ENCODE data around the gene TSNAXIP1.

The TSNAXIP1 gene
- total RNA-seq, result 0.05 to 0.31 (median 0.16) reads per million in 18 experiments

- peak; percentile 99 for DNase-seq
These were observed at the start of gene TSNAXIP1, which contains the start of gene RANBP10 for GRCh38 chr16:67806428-67807147. TSS of gene TSNAXIP1 (plus strand) at chr16:67806889. CDS start at chr16:67807150, 261 bp downstream. TSS of gene RANBP10 (minus strand) at chr16:67806560. CDS start at chr16:67806536, 24 bp downstream.

- no peak for DNase-seq
These were observed 48.7 kb upstream of the TSNAXIP1 start for GRCh38 chr16:67758006-67758405.

GRCh38 chr16:67758966-67759365 lies 47.7 kb upstream of the TSNAXIP1 start:
- no peak for DNase-seq

- peak in 1 of 2 donors; percentile 13 for DNase-seq
These were observed 46.3 kb upstream of the TSNAXIP1 start for GRCh38 chr16:67760206-67760955.

- no peak for DNase-seq
These were observed 45.8 kb upstream of the TSNAXIP1 start for GRCh38 chr16:67760956-67761230.

GRCh38 chr16:67761924-67762323 lies 44.8 kb upstream of the TSNAXIP1 start:
- no peak for DNase-seq

GRCh38 chr16:67762385-67762784 lies 44.3 kb upstream of the TSNAXIP1 start:
- DNase-seq, result no peak

- DNase-seq, result no peak
These were observed 43.6 kb upstream of the TSNAXIP1 start for GRCh38 chr16:67763066-67763465.

GRCh38 chr16:67764158-67764667 lies 42.5 kb upstream of the TSNAXIP1 start:
- DNase-seq, result no peak

GRCh38 chr16:67766291-67766690 lies 40.4 kb upstream of the TSNAXIP1 start:
- DNase-seq, result no peak

DNA sequence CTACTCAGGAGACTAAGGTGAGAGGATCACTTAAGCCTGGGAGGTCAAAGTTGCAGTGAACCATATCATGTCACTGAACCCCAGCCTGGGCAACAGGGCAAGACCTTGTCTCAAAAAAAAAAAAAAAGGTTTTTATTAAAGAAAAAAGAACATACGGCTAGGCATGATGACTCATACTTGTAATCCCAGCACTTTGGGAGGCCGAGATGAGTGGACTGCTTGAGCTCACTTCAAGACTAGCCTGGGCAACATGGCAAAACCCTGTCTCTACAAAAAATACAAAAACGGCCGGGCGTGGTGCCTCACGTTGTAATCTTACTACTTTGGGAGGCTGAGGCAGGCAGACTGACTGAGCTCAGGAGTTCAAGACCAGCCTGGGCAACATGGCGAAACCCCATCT lies 38.7 kb upstream of the TSNAXIP1 start:
- DNase-seq, result no peak

DNA sequence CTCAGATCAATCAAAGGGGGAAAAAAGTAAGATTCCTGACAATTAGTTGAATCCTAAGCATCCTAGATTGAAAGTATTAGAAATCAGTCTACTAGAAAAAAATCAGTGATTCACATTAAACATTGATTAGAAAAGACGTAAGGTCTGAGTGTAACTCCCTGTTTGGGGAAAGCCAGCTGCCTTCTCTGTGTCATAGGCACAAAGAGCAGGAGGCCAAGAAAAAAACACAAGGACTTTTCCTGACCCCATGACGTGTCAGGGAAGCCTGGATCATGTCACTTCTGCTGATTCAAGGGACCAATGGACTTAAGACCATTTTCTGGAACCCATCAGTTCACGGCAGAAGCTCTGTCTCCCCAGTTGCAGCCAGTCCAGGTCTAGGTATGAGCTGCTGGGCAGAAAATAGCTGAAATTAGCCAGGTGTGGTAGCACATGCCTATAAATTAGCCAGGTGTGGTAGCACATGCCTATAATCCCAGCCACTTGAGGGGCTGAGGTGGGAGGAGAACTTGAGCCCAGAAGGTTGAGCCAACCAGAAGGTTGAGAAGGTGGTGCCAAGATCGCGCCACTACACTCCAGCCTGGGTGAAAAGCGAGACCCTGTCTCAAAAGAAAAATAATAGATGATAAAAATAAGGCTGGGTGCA lies 36.2 kb upstream of the TSNAXIP1 start:
- DNase-seq, result no peak

GRCh38 chr16:67773099-67773498 lies 33.6 kb upstream of the TSNAXIP1 start:
- DNase-seq, result peak; percentile 17 to 28

- no peak for DNase-seq
These were observed 32.9 kb upstream of the TSNAXIP1 start for GRCh38 chr16:67773569-67774456.

GRCh38 chr16:67774457-67774853 lies 32.2 kb upstream of the TSNAXIP1 start:
- no peak for DNase-seq

GRCh38 chr16:67775273-67775672 lies 31.4 kb upstream of the TSNAXIP1 start:
- no peak for DNase-seq

DNA sequence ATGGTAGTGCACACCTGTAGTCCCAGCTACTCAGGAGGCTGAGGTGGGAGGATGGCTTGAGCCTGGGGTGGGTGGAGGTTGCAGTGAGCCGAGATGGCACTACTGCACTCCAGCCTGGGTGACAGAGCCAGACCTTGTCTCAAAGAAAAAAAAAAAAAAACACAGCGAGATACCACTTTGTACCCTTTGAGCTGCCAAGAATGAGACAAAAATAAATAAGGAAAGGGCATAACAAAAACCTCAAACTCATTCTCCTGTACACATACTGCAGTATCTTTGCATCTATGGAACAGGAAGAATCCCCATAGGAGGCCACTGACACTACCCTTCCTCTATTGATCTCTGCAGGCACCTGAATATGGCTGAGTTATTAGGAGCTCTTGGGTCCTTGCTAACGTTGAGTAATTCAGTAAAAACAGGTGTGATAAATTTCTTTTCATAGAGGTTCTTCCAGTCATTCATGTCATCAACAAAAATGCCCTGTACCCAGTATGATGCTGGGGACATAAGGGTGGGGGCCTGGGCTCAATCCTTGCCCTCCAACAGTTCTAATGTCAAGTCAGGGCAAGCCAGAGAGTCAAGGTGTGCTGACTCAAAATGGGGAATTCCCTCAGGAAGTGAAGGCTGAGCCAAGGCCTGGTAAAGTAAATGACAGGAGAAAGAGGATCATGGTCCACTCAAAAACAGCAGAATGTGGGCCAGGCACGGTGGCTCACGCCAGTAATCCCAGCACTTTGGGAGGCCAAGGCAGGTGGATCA lies 27.3 kb upstream of the TSNAXIP1 start:
- DNase-seq, result no peak

GRCh38 chr16:67780847-67781564 lies 25.7 kb upstream of the TSNAXIP1 start:
- DNase-seq, result no peak

GRCh38 chr16:67781565-67781921 lies 25.1 kb upstream of the TSNAXIP1 start:
- no peak for DNase-seq

GRCh38 chr16:67782567-67783352 lies 23.9 kb upstream of the TSNAXIP1 start:
- DNase-seq, result no peak

All from inflammatory macrophage (primary cell).